ENCODE results near the gene RAD51D. TPM values are rescaled to one million over a fixed set of nuclear protein-coding genes. Genes with fewer than 3 reads are reported as not detected.

RAD51D gene
- 4.6 TPM for total RNA-seq
- long read RNA-seq, full-length matches to known transcripts = 11 of 13 reads
- long read RNA-seq, partial matches to known transcripts = 0 of 13 reads
- long read RNA-seq, other reads (novel, unspliced or antisense) = 2 of 13 reads

GRCh38 chr17:35119370-35120165 lies at the start of gene RAD51D:
RAD51D (minus strand) TSS chr17:35119860; CDS start chr17:35119613, 247 bp downstream.
- Histone ChIP-seq H3K36me3 (no peaks in the 10 kb centered on the region), H3K4me1 (peaks cover 23% of the 10 kb centered on the region), H3K27ac (replicated peaks) (peak within 1 kb of the TSS; percentile 77), H3K4me3 (peak within 1 kb of the TSS; percentile 85), H3K27me3 (ENCODE audit: low read depth) (no peaks in the 10 kb centered on the region), H3K9me3 (replicated peaks) (no peaks in the 10 kb centered on the region)
- DNase-seq = peak; percentile 77
- TF ChIP-seq CTCF (IDR thresholded peaks at IDR 0.05; ENCODE audit: borderline replicate concordance) = peak; percentile 94
- intact Hi-C loops (cut with micrococcal nuclease) = loop anchor here (10.0 kb wide), 2 partner anchors 125 to 695 kb away; no protein-coding TSS in a partner anchor

GRCh38 chr17:35167666-35168065 lies 48.0 kb upstream of the RAD51D start:
- Histone ChIP-seq H3K36me3 (peaks cover 63% of the 10 kb centered on the region), H3K9me3 (replicated peaks) (no peaks in the 10 kb centered on the region), H3K27ac (replicated peaks) (no peak overlapping the region), H3K4me3 (no peak overlapping the region), H3K27me3 (ENCODE audit: low read depth) (no peaks in the 10 kb centered on the region), H3K4me1 (peaks cover 4% of the 10 kb centered on the region)
- TF ChIP-seq CTCF (IDR thresholded peaks at IDR 0.05; ENCODE audit: borderline replicate concordance) = no peak
- no peak for DNase-seq
- intact Hi-C loops (cut with micrococcal nuclease) = no loop called here

DNA sequence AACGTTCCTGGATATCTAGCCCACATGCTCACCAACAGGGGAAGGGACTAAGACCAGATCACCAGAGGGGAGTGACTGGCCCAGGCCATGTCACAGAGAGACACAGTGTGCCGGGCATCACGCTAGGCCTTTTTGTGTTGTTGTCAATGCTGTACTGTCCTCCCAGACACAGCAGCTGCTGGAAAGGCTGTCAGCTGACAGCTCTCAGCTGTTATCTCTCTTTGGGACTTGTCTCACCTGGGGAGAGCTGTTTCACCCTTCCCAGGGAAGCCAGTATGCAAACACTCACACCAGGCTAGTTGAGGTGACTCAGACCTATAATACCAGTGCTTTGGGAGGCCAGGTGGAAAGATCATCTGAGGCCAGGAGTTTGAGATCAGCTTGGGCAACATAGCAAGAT lies 47.4 kb upstream of the RAD51D start:
- intact Hi-C loops (cut with micrococcal nuclease) = no loop called here
- H3K27ac ChIP-seq (replicated peaks) = no peak overlapping the region
- TF ChIP-seq CTCF (IDR thresholded peaks at IDR 0.05; ENCODE audit: borderline replicate concordance) = no peak
- no peaks in the 10 kb centered on the region for H3K9me3 ChIP-seq (replicated peaks)
- no peak overlapping the region for H3K4me3 ChIP-seq
- DNase-seq = no peak
- peaks cover 4% of the 10 kb centered on the region for H3K4me1 ChIP-seq
- peaks cover 57% of the 10 kb centered on the region for H3K36me3 ChIP-seq
- H3K27me3 ChIP-seq (ENCODE audit: low read depth) = no peaks in the 10 kb centered on the region

DNA sequence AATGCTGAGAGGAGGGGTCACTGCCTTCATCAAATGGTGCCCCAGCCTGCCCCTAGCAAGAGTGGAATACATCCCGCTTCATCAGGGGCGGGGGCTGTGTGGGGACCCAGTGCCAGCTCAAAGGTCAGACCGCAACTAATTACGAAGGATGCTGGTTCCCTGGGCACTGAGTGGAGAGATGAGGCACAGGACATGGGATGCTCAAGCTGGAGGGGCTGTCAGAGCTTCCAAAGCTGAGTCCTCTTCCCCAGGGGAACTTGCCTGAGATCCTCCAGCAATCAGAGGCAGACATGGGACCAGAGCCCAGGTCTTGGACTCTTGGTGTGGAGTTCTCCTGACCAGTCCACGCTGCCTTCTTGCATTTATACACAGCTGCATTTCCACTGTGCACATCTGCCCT lies 46.9 kb upstream of the RAD51D start:
- Histone ChIP-seq H3K4me1 (peaks cover under 1% of the 10 kb centered on the region), H3K27ac (replicated peaks) (no peak overlapping the region), H3K4me3 (no peak overlapping the region), H3K27me3 (ENCODE audit: low read depth) (no peaks in the 10 kb centered on the region), H3K9me3 (replicated peaks) (no peaks in the 10 kb centered on the region), H3K36me3 (peaks cover 59% of the 10 kb centered on the region)
- TF ChIP-seq CTCF (IDR thresholded peaks at IDR 0.05; ENCODE audit: borderline replicate concordance) = no peak
- DNase-seq = no peak
- intact Hi-C loops (cut with micrococcal nuclease) = no loop called here

DNA sequence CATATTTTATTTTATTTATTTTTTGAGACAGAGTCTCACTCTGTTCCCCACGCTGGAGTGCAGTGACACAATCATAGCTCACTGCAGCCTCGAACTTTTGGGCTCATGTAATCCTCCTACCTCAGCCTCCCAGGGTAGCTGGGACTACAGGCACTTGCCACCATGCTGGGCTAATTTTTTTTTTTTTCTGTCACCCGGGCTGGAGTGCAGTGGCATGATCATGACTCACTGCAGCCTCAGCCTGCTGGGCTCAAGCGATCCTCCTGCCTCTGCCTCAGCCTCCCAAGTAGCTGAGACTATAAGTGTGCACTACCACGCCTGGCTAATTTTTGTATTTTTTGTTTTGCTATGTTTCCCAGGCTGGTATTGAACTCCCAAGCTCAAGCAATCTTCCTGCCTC lies 45.1 kb upstream of the RAD51D start:
- no peak overlapping the region for H3K4me3 ChIP-seq
- no peaks in the 10 kb centered on the region for H3K4me1 ChIP-seq
- H3K9me3 ChIP-seq (replicated peaks) = no peaks in the 10 kb centered on the region
- no peak for TF ChIP-seq CTCF (IDR thresholded peaks at IDR 0.05; ENCODE audit: borderline replicate concordance)
- no peak overlapping the region for H3K27ac ChIP-seq (replicated peaks)
- DNase-seq = no peak
- H3K36me3 ChIP-seq = peaks cover 67% of the 10 kb centered on the region
- intact Hi-C loops (cut with micrococcal nuclease) = no loop called here
- H3K27me3 ChIP-seq (ENCODE audit: low read depth) = no peaks in the 10 kb centered on the region

All from left ventricle myocardium inferior (tissue), 1 donor.